Thoracic aorta (tissue), 2 donors: ENCODE measurements around the gene CST2. TPM values are rescaled to one million over a fixed set of nuclear protein-coding genes. Genes with fewer than 3 reads are reported as not detected.

ENCODE experiments used
- ATAC-seq: fragments of 150-250 bp; one replicate; pipeline ENCODE4 v1.8.0; 2017; ENCODE audit warnings: low read depth; ENCODE audit not compliant: insufficient number of reproducible peaks, low FRiP score
- DNase-seq: peaks from one replicate; pipeline ENCODE4 v3.0.0-alpha.2; 2020; ENCODE audit warnings: low spot score
- H3K27ac ChIP-seq, 2 donors: fragments of 200-600 bp; sonication (generic); 1 replicate in 1 of 2; 2 replicates in 1 of 2; pipeline ENCODE4 v1.5.1; 2016; ENCODE audit warnings: mild to moderate bottlenecking in 2 of 2, moderate library complexity in 2 of 2
- H3K27me3 ChIP-seq: fragments of 200-600 bp; sonication (generic); replicated peaks from 2 replicates; pipeline ENCODE4 v1.6.0; 2016; ENCODE audit warnings: mild to moderate bottlenecking; ENCODE audit not compliant: insufficient read depth
- H3K36me3 ChIP-seq: fragments of 200-600 bp; sonication (generic); one replicate; pipeline ENCODE4 v1.5.1; 2016
- H3K4me1 ChIP-seq, 2 donors: fragments of 200-600 bp; sonication (generic); 1 replicate in 1 of 2; 2 replicates in 1 of 2; pipeline versions ENCODE4 v1.5.1 to v1.6.0; 2016; ENCODE audit warnings: low read depth in 2 of 2, mild to moderate bottlenecking in 1 of 2; ENCODE audit not compliant: control insufficient read depth in 1 of 2
- H3K4me3 ChIP-seq: fragments of 200-600 bp; sonication (generic); 2 replicates; pipeline ENCODE4 v1.5.1; 2016; ENCODE audit warnings: mild to moderate bottlenecking
- H3K9me3 ChIP-seq: fragments of 200-600 bp; sonication (generic); 2 replicates; pipeline ENCODE4 v1.5.1; 2016
- total RNA-seq, 2 donors: library from RNA; depleted of rRNA; stranded (reverse); fragments of >200 nt; gene quantifications; one replicate each; pipeline versions ENCODE4 v1.1.0 to v1.2.3, GENCODE V29; 2016
- TF ChIP-seq, protein P1 (sequence below): fragments of 200-600 bp; sonication (generic); IDR thresholded peaks from one replicate; pipeline ENCODE4 v1.5.1; 2019; ENCODE audit warnings: antibody characterized with exemption

Gene CST2, protein sequence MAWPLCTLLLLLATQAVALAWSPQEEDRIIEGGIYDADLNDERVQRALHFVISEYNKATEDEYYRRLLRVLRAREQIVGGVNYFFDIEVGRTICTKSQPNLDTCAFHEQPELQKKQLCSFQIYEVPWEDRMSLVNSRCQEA
- total RNA-seq = not detected

DNA sequence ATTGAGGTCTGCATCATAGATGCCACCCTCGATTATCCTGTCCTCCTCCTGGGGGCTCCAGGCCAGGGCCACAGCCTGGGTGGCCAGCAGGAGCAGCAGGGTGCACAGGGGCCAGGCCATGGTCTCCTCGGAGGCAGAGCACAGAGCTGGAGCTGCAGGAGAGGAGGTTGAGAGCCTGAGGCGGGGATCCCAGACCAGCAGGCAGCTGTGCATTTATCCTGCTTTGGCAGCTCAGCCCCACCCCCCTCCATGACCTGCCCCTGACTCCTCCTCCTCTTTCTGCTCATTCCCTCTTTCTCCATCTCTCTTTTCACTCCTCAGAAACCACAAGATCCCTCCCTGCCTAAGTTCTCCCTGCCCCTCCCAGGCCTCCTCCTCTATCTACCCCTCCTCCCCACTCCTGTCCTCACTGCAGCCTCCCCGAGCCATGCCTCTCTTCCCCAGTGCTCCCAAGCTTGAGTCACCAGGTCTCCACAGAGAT lies at the start of gene CST2:
Gene CST2, minus strand, starts transcription at position 189 of the 481 bp plus-strand sequence. Its CDS starts 69 bp downstream, at position 120.
- Histone ChIP-seq H3K27ac (no peak within 1 kb of the TSS), H3K27me3 (no peaks in the 10 kb centered on the region), H3K4me3 (no peak within 1 kb of the TSS), H3K4me1 (no peaks in the 10 kb centered on the region), H3K9me3 (no peaks in the 10 kb centered on the region), H3K36me3 (no peaks in the 10 kb centered on the region)
- no peak for DNase-seq
- no peak for ATAC-seq
- TF ChIP-seq, protein P1, sequence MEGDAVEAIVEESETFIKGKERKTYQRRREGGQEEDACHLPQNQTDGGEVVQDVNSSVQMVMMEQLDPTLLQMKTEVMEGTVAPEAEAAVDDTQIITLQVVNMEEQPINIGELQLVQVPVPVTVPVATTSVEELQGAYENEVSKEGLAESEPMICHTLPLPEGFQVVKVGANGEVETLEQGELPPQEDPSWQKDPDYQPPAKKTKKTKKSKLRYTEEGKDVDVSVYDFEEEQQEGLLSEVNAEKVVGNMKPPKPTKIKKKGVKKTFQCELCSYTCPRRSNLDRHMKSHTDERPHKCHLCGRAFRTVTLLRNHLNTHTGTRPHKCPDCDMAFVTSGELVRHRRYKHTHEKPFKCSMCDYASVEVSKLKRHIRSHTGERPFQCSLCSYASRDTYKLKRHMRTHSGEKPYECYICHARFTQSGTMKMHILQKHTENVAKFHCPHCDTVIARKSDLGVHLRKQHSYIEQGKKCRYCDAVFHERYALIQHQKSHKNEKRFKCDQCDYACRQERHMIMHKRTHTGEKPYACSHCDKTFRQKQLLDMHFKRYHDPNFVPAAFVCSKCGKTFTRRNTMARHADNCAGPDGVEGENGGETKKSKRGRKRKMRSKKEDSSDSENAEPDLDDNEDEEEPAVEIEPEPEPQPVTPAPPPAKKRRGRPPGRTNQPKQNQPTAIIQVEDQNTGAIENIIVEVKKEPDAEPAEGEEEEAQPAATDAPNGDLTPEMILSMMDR = no peak

DNA sequence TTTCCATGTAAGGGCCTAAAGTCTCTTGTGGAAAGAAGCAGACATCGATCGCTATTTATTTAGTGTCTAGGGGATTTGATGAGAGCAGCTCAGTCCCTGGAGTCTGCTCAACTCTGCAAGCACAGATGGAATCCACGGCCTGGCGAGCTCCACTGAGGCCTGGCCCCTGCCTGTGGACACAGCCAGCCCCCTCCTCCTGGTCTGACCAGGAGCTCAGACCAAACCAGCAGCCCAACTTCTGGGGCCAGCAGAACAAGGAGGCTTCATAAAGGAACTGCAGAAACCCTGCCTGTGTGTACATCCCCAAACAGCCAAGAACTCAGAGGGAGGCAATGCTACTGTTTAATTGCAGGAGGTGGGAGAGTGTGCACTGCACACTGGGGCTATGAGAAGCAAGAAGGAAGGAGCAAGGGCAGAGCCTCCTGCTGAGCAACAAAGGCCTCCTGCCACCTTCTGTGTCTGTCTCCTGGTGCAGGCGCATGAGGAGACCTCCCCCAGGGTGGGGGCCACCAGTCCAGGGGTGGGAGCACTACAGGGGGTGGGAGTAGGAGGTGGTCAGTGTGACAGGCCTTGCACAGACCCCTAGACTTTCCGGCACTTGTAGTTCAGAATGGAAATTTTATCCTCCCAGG lies 49.2 kb upstream of the CST2 start:
- Histone ChIP-seq H3K4me3 (no peak overlapping the region), H3K27me3 (no peaks in the 10 kb centered on the region), H3K4me1 (no peaks in the 10 kb centered on the region), H3K9me3 (no peaks in the 10 kb centered on the region), H3K36me3 (no peaks in the 10 kb centered on the region), H3K27ac (no peak overlapping the region)
- no peak for ATAC-seq
- DNase-seq = no peak
- TF ChIP-seq, protein P1 = no peak

DNA sequence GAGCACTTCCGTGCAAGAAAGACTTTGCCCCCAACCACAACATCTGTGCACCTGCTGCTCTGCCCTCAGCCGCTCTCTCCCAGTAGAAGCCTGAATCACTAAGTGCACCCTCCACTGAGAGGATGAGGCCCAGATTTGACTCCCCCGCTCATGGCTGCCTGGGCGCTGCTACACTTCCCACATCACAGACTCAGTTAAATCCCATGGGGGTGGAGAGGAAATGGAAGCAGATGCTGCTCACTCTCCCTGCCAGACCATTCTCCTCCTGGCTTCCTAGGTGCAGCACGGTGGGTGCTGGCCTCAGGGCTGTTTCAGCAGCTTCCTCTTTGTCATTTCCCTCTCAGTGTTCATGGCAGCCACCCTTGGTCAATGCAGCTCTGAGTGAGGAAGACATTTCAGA lies 48.2 kb upstream of the CST2 start:
- no peak overlapping the region for H3K27ac ChIP-seq
- no peak for ATAC-seq

DNA sequence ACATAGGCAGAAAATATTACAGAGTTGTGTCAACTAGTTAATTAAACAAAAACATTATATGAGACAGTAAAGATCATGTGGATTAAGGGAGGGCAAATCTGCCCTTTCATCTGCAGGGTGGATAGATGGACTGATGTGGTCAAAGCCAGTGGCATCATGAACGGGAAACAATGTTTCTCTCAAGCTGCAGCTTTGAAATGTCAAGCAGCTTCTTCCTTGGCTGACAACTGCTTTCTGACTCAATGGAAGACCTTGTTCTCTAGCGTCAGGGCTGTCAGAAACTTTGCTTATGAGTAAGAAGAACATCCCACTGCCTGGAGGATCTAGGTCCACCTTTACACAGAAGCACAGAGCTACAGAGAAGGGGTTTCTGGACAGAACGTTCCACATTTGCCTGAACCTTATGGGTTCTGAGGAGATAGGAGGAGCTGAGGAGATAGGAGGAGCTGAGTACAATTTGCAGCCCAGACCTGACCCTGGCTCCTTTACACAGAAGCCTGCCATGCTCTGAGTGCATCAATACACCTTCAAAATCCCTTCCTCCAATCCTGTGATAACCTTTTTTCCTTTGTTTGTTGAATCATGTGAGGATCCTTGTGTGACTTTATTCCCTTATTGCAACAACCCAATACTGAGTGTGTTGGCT lies 47.0 kb upstream of the CST2 start:
- ATAC-seq (no peak), DNase-seq (no peak)
- Histone ChIP-seq H3K27ac (no peak overlapping the region), H3K27me3 (no peaks in the 10 kb centered on the region), H3K4me3 (no peak overlapping the region), H3K4me1 (no peaks in the 10 kb centered on the region), H3K36me3 (no peaks in the 10 kb centered on the region), H3K9me3 (no peaks in the 10 kb centered on the region)
- TF ChIP-seq, protein P1 = no peak

More for the DNA sequence above, 48.2 kb upstream of the CST2 start:
- no peaks in the 10 kb centered on the region for H3K36me3 ChIP-seq
- no peak for DNase-seq
- H3K4me3 ChIP-seq = no peak overlapping the region
- no peaks in the 10 kb centered on the region for H3K27me3 ChIP-seq
- TF ChIP-seq, protein P1 = no peak
- no peaks in the 10 kb centered on the region for H3K9me3 ChIP-seq
- no peaks in the 10 kb centered on the region for H3K4me1 ChIP-seq

DNA sequence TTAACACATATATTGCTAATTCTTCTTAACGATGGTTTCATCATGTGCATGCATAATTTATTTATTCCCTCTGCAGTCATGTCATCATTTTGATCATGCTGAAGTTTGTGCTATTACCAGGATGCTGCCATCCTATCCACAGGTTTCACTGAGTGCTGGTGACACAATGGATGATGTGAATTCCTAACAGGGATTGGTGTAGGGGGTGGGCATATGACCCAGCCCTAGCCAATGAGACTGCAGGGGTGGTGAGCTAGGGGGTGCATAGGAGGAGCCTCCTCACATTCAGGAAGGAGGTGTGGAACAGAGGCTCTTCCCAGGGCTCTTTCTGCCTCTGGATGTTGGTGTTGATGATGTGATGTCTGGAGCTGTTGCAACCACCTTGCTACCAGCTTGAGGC lies 45.5 kb upstream of the CST2 start:
- no peaks in the 10 kb centered on the region for H3K4me1 ChIP-seq
- no peak overlapping the region for H3K4me3 ChIP-seq
- no peaks in the 10 kb centered on the region for H3K27me3 ChIP-seq
- no peak for DNase-seq
- no peak for ATAC-seq
- TF ChIP-seq, protein P1 = no peak
- no peaks in the 10 kb centered on the region for H3K9me3 ChIP-seq
- H3K36me3 ChIP-seq = no peaks in the 10 kb centered on the region
- no peak overlapping the region for H3K27ac ChIP-seq
